HEK293 (cell line): ENCODE results near the gene RNF144A.
"Not testable (repeated sequence)": the region's sequence is repeated elsewhere in the genome, so short reads cannot be mapped to it uniquely, and the experiment has no call there.

ENCODE experiments used
- CTCF ChIP-seq: fragments of 450-650 bp; formaldehyde crosslinking; IDR thresholded peaks from 2 replicates; pipeline ENCODE4 v1.5.1; 2016; ENCODE audit warnings: missing biosample characterization, missing genetic modification characterization
- KLF1 ChIP-seq: fragments of 450-650 bp; formaldehyde crosslinking; IDR thresholded peaks from 2 replicates; pipeline ENCODE4 v1.5.1; 2016; ENCODE audit warnings: missing biosample characterization, missing genetic modification characterization
- ZBTB7A ChIP-seq: fragments of 450-650 bp; formaldehyde crosslinking; IDR thresholded peaks from 2 replicates; pipeline ENCODE4 v1.5.1; 2016; ENCODE audit warnings: low read depth, missing biosample characterization, missing genetic modification characterization
- ZNF174 ChIP-seq: fragments of 450-650 bp; formaldehyde crosslinking; IDR thresholded peaks from 2 replicates; pipeline ENCODE4 v1.5.0; 2017; ENCODE audit warnings: missing biosample characterization, mild to moderate bottlenecking, missing genetic modification characterization
- ZNF274 ChIP-seq, 2 experiments: fragments of 200-500 bp in 1 of 2; fragments of 450-650 bp in 1 of 2; sonication (Bioruptor generic) in 1 of 2; formaldehyde crosslinking in 1 of 2; IDR thresholded peaks; 2 replicates each; pipeline versions ENCODE4 v1.5.1 to v1.6.1; 2014 to 2016; ENCODE audit warnings: borderline replicate concordance in 1 of 2, inconsistent platforms in 1 of 2, low read length in 1 of 2, missing biosample characterization in 1 of 2, missing genetic modification characterization in 1 of 2
- ZNF530 ChIP-seq: fragments of 450-650 bp; formaldehyde crosslinking; IDR thresholded peaks from 2 replicates; pipeline ENCODE4 v1.5.1; 2016; ENCODE audit warnings: low read depth, missing biosample characterization, missing genetic modification characterization
- ZNF639 ChIP-seq: fragments of 450-650 bp; formaldehyde crosslinking; IDR thresholded peaks from 2 replicates; pipeline ENCODE4 v1.5.1; 2016; ENCODE audit warnings: missing biosample characterization, missing genetic modification characterization
- ZXDB ChIP-seq: fragments of 450-650 bp; formaldehyde crosslinking; IDR thresholded peaks from 2 replicates; pipeline ENCODE4 v1.5.1; 2016; ENCODE audit warnings: missing biosample characterization, missing genetic modification characterization

GRCh38 chr2:6935652-6936020 is 18.4 kb downstream of the RNF144A start:
- not testable (repeated sequence) for TF ChIP-seq ZNF274 (IDR thresholded peaks at IDR 0.05; ENCODE audit: low read length); ZNF274 (tag by site-specific recombination; IDR thresholded peaks at IDR 0.05; ENCODE audit: borderline replicate concordance); ZNF174; ZNF530 (tag by site-specific recombination); ZNF639; ZBTB7A (tag by site-specific recombination); CTCF (tag by site-specific recombination); KLF1 (tag by site-specific recombination); ZXDB
